Body of pancreas (tissue), 4 donors: Measurements from ENCODE around the gene PDZD11. TPM values are rescaled to one million over a fixed set of nuclear protein-coding genes. Genes with fewer than 3 reads are reported as not detected.

Source experiments
- ATAC-seq: fragments of 150-250 bp; one replicate; pipeline ENCODE4 v1.9.1; 2016
- DNase-seq, 4 donors: peaks; one replicate each; pipeline ENCODE4 v3.0.0-alpha.2; 2019
- H3K27ac ChIP-seq, 4 donors: fragments of 200-600 bp; sonication (generic); 1 replicate in 3 of 4; 2 replicates in 1 of 4; pipeline versions ENCODE4 v1.5.1 to v1.6.1; 2016 to 2019; ENCODE audit warnings: mild to moderate bottlenecking in 1 of 4, mixed read lengths in 1 of 4, moderate library complexity in 1 of 4
- H3K27me3 ChIP-seq, 2 donors: fragments of 200-600 bp; sonication (generic); one replicate each; pipeline ENCODE4 v1.6.0; 2016; ENCODE audit warnings: mild to moderate bottlenecking in 1 of 2
- H3K36me3 ChIP-seq, 2 donors: fragments of 200-600 bp; sonication (generic); replicated peaks in 1 of 2; 2 replicates each; pipeline ENCODE4 v1.5.1; 2016; ENCODE audit warnings: low read depth in 2 of 2; ENCODE audit not compliant: insufficient read depth in 1 of 2
- H3K4me1 ChIP-seq: fragments of 200-600 bp; sonication (generic); one replicate; pipeline ENCODE4 v1.6.0; 2016
- H3K4me3 ChIP-seq, 2 donors: fragments of 200-600 bp; sonication (generic); 1 replicate in 1 of 2; 2 replicates in 1 of 2; pipeline ENCODE4 v1.5.1; 2016 to 2019
- H3K9me3 ChIP-seq, 3 donors: fragments of 200-600 bp; sonication (generic); 1 replicate in 2 of 3; 2 replicates in 1 of 3; pipeline ENCODE4 v1.5.1; 2016
- POLR2A ChIP-seq, 3 donors: fragments of 450-650 bp; IDR thresholded peaks; one replicate each; pipeline ENCODE4 v1.6.1; 2016; ENCODE audit warnings: antibody characterized with exemption in 3 of 3, mild to moderate bottlenecking in 2 of 3
- WGBS, 2 donors: methylation state at CpG; one replicate each; pipeline ENCODE4 v1.1.5; 2017; 5-methylcytosine and 5-hydroxymethylcytosine counted together
- intact Hi-C: fragments of 100-400 bp; cut with DNase I; formaldehyde crosslinking; loops from one replicate; pipeline ENCODE4 v1.15.1; 2023
- total RNA-seq, 2 donors: library from RNA; depleted of rRNA; stranded (reverse); fragments of >200 nt; gene quantifications; one replicate each; pipeline ENCODE4 v1.1.0, GENCODE V29; 2016
- TF ChIP-seq, protein P1 (sequence below), 7 experiments: fragments of 450-650 bp in 4 of 7; fragments of 200-600 bp in 3 of 7; sonication (generic) in 3 of 7; IDR thresholded peaks; one replicate each; pipeline ENCODE4 v1.5.1; 2016 to 2019; ENCODE audit warnings: antibody characterized with exemption in 7 of 7

PDZD11 gene, protein sequence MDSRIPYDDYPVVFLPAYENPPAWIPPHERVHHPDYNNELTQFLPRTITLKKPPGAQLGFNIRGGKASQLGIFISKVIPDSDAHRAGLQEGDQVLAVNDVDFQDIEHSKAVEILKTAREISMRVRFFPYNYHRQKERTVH
- total RNA-seq, result 10 to 100 TPM in 1 of 2 donors, 1 to 10 TPM in 1; 7.3 to 27.2 TPM

- no peaks in the 10 kb centered on the region for H3K27me3 ChIP-seq
- 0% methylated on average over 13 to 62 of the region's 62 CpGs for WGBS, 2 donors
- H3K27ac ChIP-seq, result peak within 1 kb of the TSS in 3 of 4 donors; percentile 26 to 68 (median 57)
- no peaks in the 10 kb centered on the region for H3K9me3 ChIP-seq
- H3K4me3 ChIP-seq, result peak within 1 kb of the TSS in 1 of 2 donors; percentile 32
- DNase-seq (peak; percentile 76 to 84 (median 82)), ATAC-seq (peak; percentile 100)
- peaks cover 12% of the 10 kb centered on the region for H3K4me1 ChIP-seq
- no peaks in the 10 kb centered on the region for H3K36me3 ChIP-seq
- TF ChIP-seq, protein P1, sequence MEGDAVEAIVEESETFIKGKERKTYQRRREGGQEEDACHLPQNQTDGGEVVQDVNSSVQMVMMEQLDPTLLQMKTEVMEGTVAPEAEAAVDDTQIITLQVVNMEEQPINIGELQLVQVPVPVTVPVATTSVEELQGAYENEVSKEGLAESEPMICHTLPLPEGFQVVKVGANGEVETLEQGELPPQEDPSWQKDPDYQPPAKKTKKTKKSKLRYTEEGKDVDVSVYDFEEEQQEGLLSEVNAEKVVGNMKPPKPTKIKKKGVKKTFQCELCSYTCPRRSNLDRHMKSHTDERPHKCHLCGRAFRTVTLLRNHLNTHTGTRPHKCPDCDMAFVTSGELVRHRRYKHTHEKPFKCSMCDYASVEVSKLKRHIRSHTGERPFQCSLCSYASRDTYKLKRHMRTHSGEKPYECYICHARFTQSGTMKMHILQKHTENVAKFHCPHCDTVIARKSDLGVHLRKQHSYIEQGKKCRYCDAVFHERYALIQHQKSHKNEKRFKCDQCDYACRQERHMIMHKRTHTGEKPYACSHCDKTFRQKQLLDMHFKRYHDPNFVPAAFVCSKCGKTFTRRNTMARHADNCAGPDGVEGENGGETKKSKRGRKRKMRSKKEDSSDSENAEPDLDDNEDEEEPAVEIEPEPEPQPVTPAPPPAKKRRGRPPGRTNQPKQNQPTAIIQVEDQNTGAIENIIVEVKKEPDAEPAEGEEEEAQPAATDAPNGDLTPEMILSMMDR (IDR thresholded peaks at IDR 0.05), result no peak
- TF ChIP-seq POLR2A (IDR thresholded peaks at IDR 0.05), result peak in 2 of 3 donors; percentile 35 to 46
- intact Hi-C loops, result no loop called here
These were observed at the start of gene PDZD11, which contains the start of gene KIF4A for GRCh38 chrX:70289793-70290770. Gene PDZD11, minus strand, starts transcription at chrX:70289927. Its CDS starts 586 bp downstream, at chrX:70289341. Gene KIF4A, plus strand, starts transcription at chrX:70290104. Its CDS starts 355 bp downstream, at chrX:70290459.

DNA sequence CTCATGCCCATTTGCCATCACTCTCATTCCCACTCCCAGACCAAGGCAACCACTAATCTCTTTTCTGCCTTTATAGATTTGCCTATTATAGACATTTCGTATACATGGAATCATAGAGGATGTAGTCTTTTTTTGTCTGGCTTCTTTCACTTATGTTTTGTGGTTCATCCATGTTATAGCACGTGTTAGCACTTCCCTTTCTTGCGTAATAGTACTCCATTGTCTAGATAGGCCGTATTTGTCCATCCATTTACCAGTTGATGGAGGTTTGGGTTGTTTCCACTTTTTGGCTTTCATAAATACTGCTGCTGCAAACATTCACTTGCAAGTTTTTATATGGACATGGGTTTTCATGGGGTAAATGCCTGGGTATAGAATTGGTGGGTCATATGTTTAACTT, 48.6 kb upstream of the PDZD11 start:
- H3K9me3 ChIP-seq, result no peaks in the 10 kb centered on the region
- intact Hi-C loops, result no loop called here
- DNase-seq (no peak), ATAC-seq (no peak)
- no peaks in the 10 kb centered on the region for H3K27me3 ChIP-seq
- 71 to 91% methylated on average over 4 of the region's 4 CpGs for WGBS, 2 donors
- H3K4me1 ChIP-seq, result no peaks in the 10 kb centered on the region
- no peak overlapping the region for H3K27ac ChIP-seq
- H3K4me3 ChIP-seq, result no peak overlapping the region
- no peaks in the 10 kb centered on the region for H3K36me3 ChIP-seq
- TF ChIP-seq, protein P1 (IDR thresholded peaks at IDR 0.05), result no peak
- no peak for TF ChIP-seq POLR2A (IDR thresholded peaks at IDR 0.05)

- DNase-seq, result no peak
- ATAC-seq, result no peak
- H3K27me3 ChIP-seq, result no peaks in the 10 kb centered on the region
- no peaks in the 10 kb centered on the region for H3K4me1 ChIP-seq
- no peak overlapping the region for H3K4me3 ChIP-seq
- intact Hi-C loops, result no loop called here
- H3K27ac ChIP-seq, result no peak overlapping the region
- no peaks in the 10 kb centered on the region for H3K36me3 ChIP-seq
- TF ChIP-seq, protein P1 (IDR thresholded peaks at IDR 0.05), result no peak
- TF ChIP-seq POLR2A (IDR thresholded peaks at IDR 0.05), result no peak
- no peaks in the 10 kb centered on the region for H3K9me3 ChIP-seq
These were observed 47.0 kb upstream of the PDZD11 start for GRCh38 chrX:70336767-70337166.

DNA sequence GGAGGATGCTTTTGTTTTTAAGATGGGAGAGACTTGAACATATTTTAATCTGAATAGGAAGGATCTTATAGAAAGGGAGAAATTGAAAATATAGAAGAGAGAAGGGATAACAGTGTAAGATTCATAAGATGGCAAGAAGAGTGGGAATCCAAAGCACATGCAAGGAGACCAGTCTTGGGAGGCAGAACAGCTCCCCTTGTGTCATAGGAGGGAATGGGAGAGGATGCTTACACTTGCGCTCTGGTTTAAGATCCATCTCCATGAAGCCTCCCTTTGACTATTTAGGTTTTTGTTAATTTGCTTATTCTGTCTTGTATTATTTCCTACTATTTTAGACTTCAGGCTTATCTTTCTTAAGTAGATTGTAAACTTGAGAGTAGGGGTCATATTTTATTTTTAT, 42.9 kb upstream of the PDZD11 start:
- H3K4me3 ChIP-seq, result no peak overlapping the region
- TF ChIP-seq POLR2A (IDR thresholded peaks at IDR 0.05), result no peak
- TF ChIP-seq, protein P1 (IDR thresholded peaks at IDR 0.05), result no peak
- no peaks in the 10 kb centered on the region for H3K9me3 ChIP-seq
- H3K27me3 ChIP-seq, result no peaks in the 10 kb centered on the region
- no peak overlapping the region for H3K27ac ChIP-seq
- 81 to 100% methylated on average over 1 of the region's 1 CpG for WGBS, 2 donors
- ATAC-seq (no peak), DNase-seq (no peak)
- H3K4me1 ChIP-seq, result no peaks in the 10 kb centered on the region
- intact Hi-C loops, result no loop called here
- H3K36me3 ChIP-seq, result no peaks in the 10 kb centered on the region
